GM23338 (cell line): Measurements from ENCODE around the gene DPEP2NB. TPM values are rescaled to one million over a fixed set of nuclear protein-coding genes. Genes with fewer than 3 reads are reported as not detected.

Source experiments
- ATAC-seq: fragments of 200-7000 bp; cut with Tn5 transposase; 3 replicates; pipeline ENCODE4 v1.9.1; 2020
- DNase-seq: peaks from one replicate; pipeline ENCODE4 v3.0.0-alpha.2; 2015; ENCODE audit warnings: low spot score
- H2AFZ ChIP-seq: fragments of 200-600 bp; sonication (generic); 2 replicates; pipeline ENCODE4 v1.8.0; 2016; ENCODE audit warnings: antibody characterized with exemption, mild to moderate bottlenecking, moderate library complexity
- H3F3A ChIP-seq: fragments of 200-600 bp; sonication (generic); replicated peaks from 2 replicates; pipeline ENCODE4 v1.8.0; 2017; ENCODE audit warnings: antibody characterized with exemption, mixed run types, low read depth
- H3K27ac ChIP-seq: fragments of 200-600 bp; sonication (generic); 2 replicates; pipeline ENCODE4 v1.6.1; 2016; ENCODE audit warnings: low read depth
- H3K27me3 ChIP-seq: fragments of 200-600 bp; sonication (generic); 2 replicates; pipeline ENCODE4 v1.8.0; 2016; ENCODE audit warnings: mild to moderate bottlenecking, mixed run types, moderate library complexity; ENCODE audit not compliant: insufficient read depth
- H3K36me3 ChIP-seq: fragments of 200-600 bp; sonication (generic); 2 replicates; pipeline ENCODE4 v1.8.0; 2016; ENCODE audit warnings: mild to moderate bottlenecking; ENCODE audit not compliant: insufficient read depth
- H3K4me1 ChIP-seq: fragments of 200-600 bp; sonication (generic); 2 replicates; pipeline ENCODE4 v1.8.0; 2016; ENCODE audit warnings: mild to moderate bottlenecking, moderate library complexity; ENCODE audit not compliant: insufficient read depth
- H3K4me2 ChIP-seq: fragments of 200-600 bp; sonication (generic); 2 replicates; pipeline ENCODE4 v1.7.1; 2017; ENCODE audit warnings: mixed run types
- H3K4me3 ChIP-seq: fragments of 200-600 bp; sonication (generic); 2 replicates; pipeline ENCODE4 v1.6.1; 2016; ENCODE audit warnings: mixed run types
- H3K79me2 ChIP-seq: fragments of 200-600 bp; sonication (generic); replicated peaks from 2 replicates; pipeline ENCODE4 v1.8.0; 2017; ENCODE audit warnings: mild to moderate bottlenecking; ENCODE audit not compliant: insufficient read depth
- H3K9me2 ChIP-seq: fragments of 200-600 bp; sonication (generic); 2 replicates; pipeline ENCODE4 v1.8.0; 2017; ENCODE audit not compliant: insufficient read depth
- H4K20me1 ChIP-seq: fragments of 200-600 bp; sonication (generic); replicated peaks from 2 replicates; pipeline ENCODE4 v1.8.0; 2017; ENCODE audit warnings: mild to moderate bottlenecking; ENCODE audit not compliant: insufficient read depth
- H3K27ac Mint-ChIP-seq: 2 replicates; pipeline ENCODE4 v1.8.0; 2020; ENCODE audit warnings: inconsistent platforms, mild to moderate bottlenecking, moderate library complexity, mixed read lengths
- H3K27me3 Mint-ChIP-seq: 3 replicates; pipeline ENCODE4 v1.8.0; 2022; ENCODE audit warnings: low read depth, mild to moderate bottlenecking, moderate library complexity, mixed read lengths, inconsistent platforms; ENCODE audit not compliant: insufficient read depth, poor library complexity
- H3K36me3 Mint-ChIP-seq: 3 replicates; pipeline ENCODE4 v1.8.0; 2021; ENCODE audit warnings: low read depth, mild to moderate bottlenecking, inconsistent platforms, moderate library complexity, mixed read lengths
- H3K4me1 Mint-ChIP-seq: 3 replicates; pipeline ENCODE4 v1.8.0; 2020; ENCODE audit warnings: mild to moderate bottlenecking, inconsistent platforms, mixed read lengths
- H3K4me3 Mint-ChIP-seq: 3 replicates; pipeline ENCODE4 v1.8.0; 2021; ENCODE audit warnings: moderate library complexity, mild to moderate bottlenecking, inconsistent platforms, mixed read lengths
- H3K9me3 Mint-ChIP-seq: 3 replicates; pipeline ENCODE4 v1.8.0; 2020; ENCODE audit warnings: moderate library complexity, mild to moderate bottlenecking, inconsistent platforms, mixed read lengths
- EZH2 ChIP-seq: fragments of 200-600 bp; sonication (generic); IDR thresholded peaks from one replicate; pipeline ENCODE4 v1.8.0; 2017; ENCODE audit warnings: antibody characterized with exemption, mild to moderate bottlenecking, low read depth; ENCODE audit not compliant: unreplicated experiment
- JUNB ChIP-seq: IDR thresholded peaks from one replicate; pipeline ENCODE4 v1.6.1; 2016; ENCODE audit warnings: antibody characterized with exemption; ENCODE audit not compliant: unreplicated experiment
- NANOG ChIP-seq: IDR thresholded peaks from 2 replicates; pipeline ENCODE4 v1.6.1; 2016; ENCODE audit warnings: antibody characterized with exemption, borderline replicate concordance
- POLR2AphosphoS5 ChIP-seq: IDR thresholded peaks from 2 replicates; pipeline ENCODE4 v1.6.1; 2016; ENCODE audit warnings: antibody characterized with exemption, low read depth
- REST ChIP-seq: IDR thresholded peaks from one replicate; pipeline ENCODE4 v1.6.1; 2018; ENCODE audit warnings: antibody characterized with exemption; ENCODE audit not compliant: unreplicated experiment
- ZNF331 ChIP-seq: fragments of 250-450 bp; sonication (Bioruptor Pico); IDR thresholded peaks from 2 replicates; pipeline ENCODE4 v1.5.0; 2020; ENCODE audit warnings: low read depth, mild to moderate bottlenecking, moderate library complexity
- ZNF462 ChIP-seq: fragments of 250-450 bp; sonication (Bioruptor Pico); IDR thresholded peaks from 2 replicates; pipeline ENCODE4 v1.5.0; 2020; ENCODE audit warnings: mild to moderate bottlenecking, moderate library complexity
- polyA plus RNA-seq: library from polyadenylated mRNA; unstranded; fragments of >200 nt; fragmentation: Nextera tagmentation; extraction: Ambion mirVana; gene quantifications from 2 replicates; pipeline ENCODE4 v1.2.1, GENCODE V29; 2016
- total RNA-seq: library from RNA; depleted of rRNA; stranded (reverse); fragments of >200 nt; shearing (Covaris generic); gene quantifications from 2 replicates; pipeline ENCODE4 v1.2.3, GENCODE V29; 2014

DPEP2NB gene
- total and polyA plus RNA-seq, 2 experiments from 2014 or later: not detected

- Histone ChIP-seq H4K20me1 (peaks cover 6% of the 10 kb centered on the region; the same call in 1 of the 2 replicates), H3F3A (peaks cover 3% of the 10 kb centered on the region; the same call in 1 of the 2 replicates), H3K36me3 (peaks cover 4% of the 10 kb centered on the region), H3K4me2 (no peak overlapping the region), H3K9me2 (no peaks in the 10 kb centered on the region), H3K27me3 (no peaks in the 10 kb centered on the region), H3K4me1 (no peaks in the 10 kb centered on the region), H3K79me2 (no peaks in the 10 kb centered on the region), H3K4me3 (no peak overlapping the region), H2AFZ (no peak overlapping the region), H3K27ac (no peak overlapping the region)
- H3K27me3 Mint-ChIP-seq: peaks cover 10% of the 10 kb centered on the region
- no peak overlapping the region for H3K27ac Mint-ChIP-seq
- H3K9me3 Mint-ChIP-seq: no peaks in the 10 kb centered on the region; the same call in 2 of the 3 replicates
- ATAC-seq (no peak), DNase-seq (no peak)
- no peak overlapping the region for H3K4me3 Mint-ChIP-seq
- peaks cover 3% of the 10 kb centered on the region; the same call in 2 of the 3 replicates for H3K4me1 Mint-ChIP-seq
- H3K36me3 Mint-ChIP-seq: peaks cover 15% of the 10 kb centered on the region
- no peak for TF ChIP-seq ZNF331
- TF ChIP-seq JUNB: no peak
- TF ChIP-seq EZH2: no peak
Measured at GRCh38 chr16:68061396-68061795, 45.7 kb upstream of the DPEP2NB start.

GRCh38 chr16:68059804-68060203 is 44.1 kb upstream of the DPEP2NB start:
- Histone ChIP-seq H3K27ac (no peak overlapping the region), H2AFZ (no peak overlapping the region), H3K36me3 (peaks cover 7% of the 10 kb centered on the region), H3K79me2 (no peaks in the 10 kb centered on the region), H3F3A (peaks cover 6% of the 10 kb centered on the region; the same call in 1 of the 2 replicates), H4K20me1 (peaks cover 6% of the 10 kb centered on the region; the same call in 1 of the 2 replicates), H3K4me2 (no peak overlapping the region), H3K4me1 (no peaks in the 10 kb centered on the region), H3K4me3 (no peak overlapping the region), H3K9me2 (no peaks in the 10 kb centered on the region), H3K27me3 (no peaks in the 10 kb centered on the region)
- TF ChIP-seq JUNB (no peak), POLR2AphosphoS5 (no peak), NANOG (no peak), ZNF462 (no peak), REST (no peak)
- H3K36me3 Mint-ChIP-seq: peaks cover 19% of the 10 kb centered on the region; the same call in 2 of the 3 replicates
- H3K27ac Mint-ChIP-seq: no peak overlapping the region; the same call in 1 of the 2 replicates
- DNase-seq (no peak), ATAC-seq (no peak)
- H3K9me3 Mint-ChIP-seq: no peaks in the 10 kb centered on the region; the same call in 2 of the 3 replicates
- peaks cover 8% of the 10 kb centered on the region for H3K27me3 Mint-ChIP-seq
- H3K4me3 Mint-ChIP-seq: no peak overlapping the region
- H3K4me1 Mint-ChIP-seq: no peaks in the 10 kb centered on the region
